Astrocyte (in vitro differentiated cells and primary cell): ENCODE measurements around the gene ZC3H4. TPM values are rescaled to one million over a fixed set of nuclear protein-coding genes. Genes with fewer than 3 reads are reported as not detected.
"Not testable (repeated sequence)": the region's sequence is repeated elsewhere in the genome, so short reads cannot be mapped to it uniquely, and the experiment has no call there.

ENCODE experiments used
- DNase-seq: peaks from one replicate; pipeline ENCODE4 v3.0.0-alpha.2; 2010; ENCODE audit warnings: low read depth
- FAIRE-seq: peaks from 2 replicates; lab custom pipeline; 2011; peaks lifted over from hg19 to GRCh38; lab: Jason Lieb, UNC
- H2AFZ ChIP-seq: 2 replicates; pipeline ENCODE4 v1.6.0; 2012; ENCODE audit warnings: low read depth, low read length, inconsistent platforms
- H3K27ac ChIP-seq: 2 replicates; pipeline ENCODE4 v1.5.1; 2011; ENCODE audit warnings: low read depth, low read length, inconsistent platforms
- H3K27me3 ChIP-seq: 2 replicates; pipeline ENCODE4 v1.6.0; 2011; ENCODE audit warnings: low read length, inconsistent platforms; ENCODE audit not compliant: insufficient read depth
- H3K36me3 ChIP-seq: 2 replicates; pipeline ENCODE4 v1.5.1; 2011; ENCODE audit warnings: low read length, inconsistent platforms; ENCODE audit not compliant: insufficient read depth
- H3K4me1 ChIP-seq: 2 replicates; pipeline ENCODE4 v1.5.1; 2011; ENCODE audit warnings: low read length, inconsistent platforms; ENCODE audit not compliant: insufficient read depth
- H3K4me2 ChIP-seq: 2 replicates; pipeline ENCODE4 v1.6.0; 2012; ENCODE audit warnings: low read length, inconsistent platforms
- H3K4me3 ChIP-seq: 2 replicates; pipeline ENCODE4 v1.5.1; 2011; ENCODE audit warnings: low read depth, mild to moderate bottlenecking, low read length, inconsistent platforms; ENCODE audit not compliant: insufficient read depth
- H3K79me2 ChIP-seq: 2 replicates; pipeline ENCODE4 v1.6.0; 2012; ENCODE audit warnings: mild to moderate bottlenecking, low read length, inconsistent platforms; ENCODE audit not compliant: insufficient read depth
- H3K9ac ChIP-seq: 2 replicates; pipeline ENCODE4 v1.6.0; 2012; ENCODE audit warnings: mild to moderate bottlenecking, low read length, inconsistent platforms
- H3K9me3 ChIP-seq: 2 replicates; pipeline ENCODE4 v1.5.1; 2012; ENCODE audit warnings: low read depth, mild to moderate bottlenecking, low read length, inconsistent platforms; ENCODE audit not compliant: insufficient read depth
- H4K20me1 ChIP-seq: 2 replicates; pipeline ENCODE4 v1.6.0; 2012; ENCODE audit warnings: low read length, inconsistent platforms; ENCODE audit not compliant: insufficient read depth
- H3K27ac Mint-ChIP-seq: one replicate; pipeline ENCODE4 v1.8.0; 2021; ENCODE audit warnings: mild to moderate bottlenecking, mixed read lengths; ENCODE audit not compliant: unreplicated experiment
- H3K27me3 Mint-ChIP-seq: one replicate; pipeline ENCODE4 v1.8.0; 2021; ENCODE audit warnings: low read depth, mixed read lengths; ENCODE audit not compliant: unreplicated experiment
- H3K36me3 Mint-ChIP-seq: one replicate; pipeline ENCODE4 v1.8.0; 2021; ENCODE audit warnings: low read depth, mixed read lengths; ENCODE audit not compliant: unreplicated experiment
- H3K4me1 Mint-ChIP-seq: one replicate; pipeline ENCODE4 v1.8.0; 2021; ENCODE audit warnings: low read depth, mixed read lengths; ENCODE audit not compliant: unreplicated experiment
- H3K4me3 Mint-ChIP-seq: one replicate; pipeline ENCODE4 v1.8.0; 2021; ENCODE audit warnings: mild to moderate bottlenecking, moderate library complexity, mixed read lengths; ENCODE audit not compliant: unreplicated experiment
- H3K9me3 Mint-ChIP-seq: one replicate; pipeline ENCODE4 v1.8.0; 2021; ENCODE audit warnings: mild to moderate bottlenecking, mixed read lengths; ENCODE audit not compliant: unreplicated experiment
- CTCF ChIP-seq: IDR thresholded peaks from 2 replicates; pipeline ENCODE4 v1.5.1; 2011; ENCODE audit warnings: low read depth, mild to moderate bottlenecking, inconsistent platforms, low read length, moderate library complexity; ENCODE audit not compliant: insufficient read depth
- EZH2 ChIP-seq: IDR thresholded peaks from 2 replicates; pipeline ENCODE4 v1.6.1; 2012; ENCODE audit warnings: mild to moderate bottlenecking, low read length, inconsistent platforms; ENCODE audit not compliant: insufficient read depth
- total RNA-seq: library from RNA; stranded (reverse); gene quantifications from 2 replicates; pipeline ENCODE4 v1.2.1, GENCODE V29; 2021

Gene ZC3H4
- total RNA-seq, 1 donor from 2014 or later: 42.3 TPM

- Mint-ChIP-seq H3K4me1 (peaks cover 11% of the 10 kb centered on the region), H3K27ac (no peak overlapping the region), H3K36me3 (peaks cover 17% of the 10 kb centered on the region), H3K27me3 (no peaks in the 10 kb centered on the region), H3K9me3 (no peaks in the 10 kb centered on the region), H3K4me3 (no peak overlapping the region)
- H3K4me1 ChIP-seq: peaks cover 6% of the 10 kb centered on the region
- H4K20me1 ChIP-seq: peaks cover 71% of the 10 kb centered on the region
- FAIRE-seq (no peak), DNase-seq (no peak)
- H3K27me3 ChIP-seq: no peaks in the 10 kb centered on the region
- peak overlapping the region; percentile 17 for H3K4me2 ChIP-seq
- H2AFZ ChIP-seq: no peak overlapping the region
- H3K4me3 ChIP-seq: no peak overlapping the region
- H3K79me2 ChIP-seq: peaks cover 97% of the 10 kb centered on the region
- no peaks in the 10 kb centered on the region for H3K9me3 ChIP-seq
- TF ChIP-seq EZH2 (no peak), CTCF (no peak)
- no peak overlapping the region for H3K9ac ChIP-seq
- H3K27ac ChIP-seq: no peak overlapping the region
- H3K36me3 ChIP-seq: peaks cover 21% of the 10 kb centered on the region
Observed at GRCh38 chr19:47141695-47142094, 28.1 kb upstream of the ZC3H4 start.

- Histone ChIP-seq H3K4me2 (peak overlapping the region; percentile 17), H4K20me1 (peaks cover 71% of the 10 kb centered on the region), H3K27ac (peak overlapping the region; percentile 19), H3K36me3 (peaks cover 16% of the 10 kb centered on the region), H3K79me2 (peaks cover 97% of the 10 kb centered on the region)
- Mint-ChIP-seq H3K36me3 (peaks cover 16% of the 10 kb centered on the region), H3K4me1 (peaks cover 11% of the 10 kb centered on the region)
- not testable (repeated sequence) for H3K9me3 ChIP-seq, H3K27me3 ChIP-seq, FAIRE-seq, H3K27ac Mint-ChIP-seq, H3K9me3 Mint-ChIP-seq, H3K9ac ChIP-seq, H3K27me3 Mint-ChIP-seq, H3K4me3 Mint-ChIP-seq, H3K4me3 ChIP-seq, H2AFZ ChIP-seq, H3K4me1 ChIP-seq
- peak; percentile 70 for DNase-seq
Observed at GRCh38 chr19:47141252-47141651, 27.7 kb upstream of the ZC3H4 start.

- H4K20me1 ChIP-seq: peaks cover 78% of the 10 kb centered on the region
Observed at GRCh38 chr19:47135156-47135555, 21.6 kb upstream of the ZC3H4 start.

More at GRCh38 chr19:47135156-47135555, 21.6 kb upstream of the ZC3H4 start:
- H3K9me3 Mint-ChIP-seq: peaks cover 4% of the 10 kb centered on the region
- Histone ChIP-seq H2AFZ (no peak overlapping the region), H3K4me1 (peaks cover 19% of the 10 kb centered on the region), H3K36me3 (peaks cover 5% of the 10 kb centered on the region), H3K4me3 (no peak overlapping the region), H3K27me3 (no peaks in the 10 kb centered on the region), H3K9me3 (no peaks in the 10 kb centered on the region), H3K27ac (no peak overlapping the region), H3K4me2 (peak overlapping the region; percentile 4), H3K9ac (no peak overlapping the region), H3K79me2 (peaks cover 94% of the 10 kb centered on the region)
- TF ChIP-seq EZH2 (no peak), CTCF (no peak)
- FAIRE-seq: no peak
- H3K27ac Mint-ChIP-seq: no peak overlapping the region
- peaks cover 21% of the 10 kb centered on the region for H3K4me1 Mint-ChIP-seq
- H3K4me3 Mint-ChIP-seq: no peak overlapping the region
- H3K27me3 Mint-ChIP-seq: no peaks in the 10 kb centered on the region
- no peak for DNase-seq
- peaks cover 4% of the 10 kb centered on the region for H3K36me3 Mint-ChIP-seq
